ENCODE measurements around the gene STARD5. TPM values are rescaled to one million over a fixed set of nuclear protein-coding genes. Genes with fewer than 3 reads are reported as not detected.

STARD5 gene
- total and polyA plus RNA-seq, 9 of the 15 experiments (the other 6 are each of a cell fraction or from before 2014, with no cell fraction given): 1.7 to 5.7 (median 2.2) TPM

GRCh38 chr15:81270781-81271491 is 53.0 kb downstream of the STARD5 start:
- no peak for ATAC-seq
- H3K27me3 ChIP-seq (ENCODE audit: control insufficient read depth in 2 of 2, insufficient read depth in 2 of 2, low read length in 2 of 2): no peaks in the 10 kb centered on the region
- H3K9me3 ChIP-seq (replicated peaks; ENCODE audit: control insufficient read depth, insufficient read depth, low read depth, low read length): no peaks in the 10 kb centered on the region
- no peaks in the 10 kb centered on the region for H3K79me2 ChIP-seq (ENCODE audit: control insufficient read depth, insufficient read depth, low read length)
- peaks cover 0 to 4% of the 10 kb centered on the region in 2 experiments; a peak in 2 of 5 replicates for H3K4me1 ChIP-seq (replicated peaks in 1 of 2; ENCODE audit: control insufficient read depth in 2 of 2, insufficient read depth in 2 of 2, low read length in 2 of 2)
- no peaks in the 10 kb centered on the region for H4K20me1 ChIP-seq (replicated peaks; ENCODE audit: control insufficient read depth, insufficient read depth, low read length)
- H3K36me3 ChIP-seq (ENCODE audit: control insufficient read depth, insufficient read depth, low read length): peaks cover 3% of the 10 kb centered on the region; the same call in 2 of the 3 replicates
- no peak for FAIRE-seq
- WGBS (ENCODE audit: insufficient coverage, low coverage, missing lambda C conversion rate): 75% methylated on average over 11 of the region's 11 CpGs
- POLR2A ChIA-PET: interaction anchor here (0.6 to 1.0 kb wide), 2 partner anchors 10 to 331 kb away, joined by 3 read pairs; no protein-coding TSS in a partner anchor
- H3K4me3 ChIP-seq: no peak overlapping the region
- no peak overlapping the region for H3K4me2 ChIP-seq (ENCODE audit: insufficient read depth, low read length)
- DNase-seq (ENCODE audit: extremely low read depth in 1 of 4, low spot score in 3 of 4): no peak
- no peaks in the 10 kb centered on the region for H3K9me1 ChIP-seq (ENCODE audit: control insufficient read depth, insufficient read depth, low read length)
- H3K27ac ChIP-seq (ENCODE audit: extremely low read depth, low read depth, low read length): no peak overlapping the region
- intact Hi-C loops (cut with micrococcal nuclease) (loop anchor here (10.0 kb wide), 2 partner anchors 204 to 664 kb away; no protein-coding TSS in a partner anchor), in situ Hi-C loops (cut with MboI) (no loop called here)
- no peak overlapping the region for H2AFZ ChIP-seq (ENCODE audit: low read depth, low read length)
- CTCF ChIA-PET (ENCODE audit: low intra/inter-chr PET ratio): no interaction called here
- TF ChIP-seq EP300 (IDR thresholded peaks at IDR 0.05; ENCODE audit: low read length): no peak
- TF ChIP-seq MED1 (CRISPR knock-in tag; IDR thresholded peaks at IDR 0.05; ENCODE audit: borderline replicate concordance): no peak
- no peak for TF ChIP-seq CHD2 (IDR thresholded peaks at IDR 0.05; ENCODE audit: low read depth, low read length)
- no peak overlapping the region for H3K9ac ChIP-seq (ENCODE audit: insufficient read depth in 1 of 2, low read depth in 2 of 2, low read length in 2 of 2)
- no TSS peak for BruUV-seq (replicated peaks)

- intact Hi-C loops (cut with micrococcal nuclease) (loop anchor here (10.0 kb wide), 2 partner anchors 205 to 665 kb away; no protein-coding TSS in a partner anchor), in situ Hi-C loops (cut with MboI) (no loop called here)
- H3K4me1 ChIP-seq (replicated peaks in 1 of 2; ENCODE audit: control insufficient read depth in 2 of 2, insufficient read depth in 2 of 2, low read length in 2 of 2): peaks cover 0 to 10% of the 10 kb centered on the region in 2 experiments; a peak in 3 of 5 replicates
- 38% methylated on average over 3 of the region's 3 CpGs for WGBS (ENCODE audit: insufficient coverage, low coverage, missing lambda C conversion rate)
- H3K9ac ChIP-seq (ENCODE audit: insufficient read depth in 1 of 2, low read depth in 2 of 2, low read length in 2 of 2): no peak overlapping the region
- no peak overlapping the region for H3K4me3 ChIP-seq
- no peak for DNase-seq (ENCODE audit: extremely low read depth in 1 of 4, low spot score in 3 of 4)
- H3K9me3 ChIP-seq (replicated peaks; ENCODE audit: control insufficient read depth, insufficient read depth, low read depth, low read length): no peaks in the 10 kb centered on the region
- no peak for ATAC-seq
- no peaks in the 10 kb centered on the region for H4K20me1 ChIP-seq (replicated peaks; ENCODE audit: control insufficient read depth, insufficient read depth, low read length)
- no TSS peak for BruUV-seq (replicated peaks)
- ChIA-PET POLR2A (interaction anchor here (1.0 kb wide), 1 partner anchor 11 kb away, joined by 3 read pairs; no protein-coding TSS in a partner anchor), CTCF (ENCODE audit: low intra/inter-chr PET ratio) (no interaction called here)
- no peaks in the 10 kb centered on the region for H3K79me2 ChIP-seq (ENCODE audit: control insufficient read depth, insufficient read depth, low read length)
- no peak overlapping the region for H2AFZ ChIP-seq (ENCODE audit: low read depth, low read length)
- H3K27me3 ChIP-seq (ENCODE audit: control insufficient read depth in 2 of 2, insufficient read depth in 2 of 2, low read length in 2 of 2): no peaks in the 10 kb centered on the region
- no peaks in the 10 kb centered on the region for H3K9me1 ChIP-seq (ENCODE audit: control insufficient read depth, insufficient read depth, low read length)
- H3K4me2 ChIP-seq (ENCODE audit: insufficient read depth, low read length): no peak overlapping the region
- peaks cover 3% of the 10 kb centered on the region; the same call in 2 of the 3 replicates for H3K36me3 ChIP-seq (ENCODE audit: control insufficient read depth, insufficient read depth, low read length)
- no peak for FAIRE-seq
- no peak overlapping the region for H3K27ac ChIP-seq (ENCODE audit: extremely low read depth, low read depth, low read length)
- TF ChIP-seq, protein P1, sequence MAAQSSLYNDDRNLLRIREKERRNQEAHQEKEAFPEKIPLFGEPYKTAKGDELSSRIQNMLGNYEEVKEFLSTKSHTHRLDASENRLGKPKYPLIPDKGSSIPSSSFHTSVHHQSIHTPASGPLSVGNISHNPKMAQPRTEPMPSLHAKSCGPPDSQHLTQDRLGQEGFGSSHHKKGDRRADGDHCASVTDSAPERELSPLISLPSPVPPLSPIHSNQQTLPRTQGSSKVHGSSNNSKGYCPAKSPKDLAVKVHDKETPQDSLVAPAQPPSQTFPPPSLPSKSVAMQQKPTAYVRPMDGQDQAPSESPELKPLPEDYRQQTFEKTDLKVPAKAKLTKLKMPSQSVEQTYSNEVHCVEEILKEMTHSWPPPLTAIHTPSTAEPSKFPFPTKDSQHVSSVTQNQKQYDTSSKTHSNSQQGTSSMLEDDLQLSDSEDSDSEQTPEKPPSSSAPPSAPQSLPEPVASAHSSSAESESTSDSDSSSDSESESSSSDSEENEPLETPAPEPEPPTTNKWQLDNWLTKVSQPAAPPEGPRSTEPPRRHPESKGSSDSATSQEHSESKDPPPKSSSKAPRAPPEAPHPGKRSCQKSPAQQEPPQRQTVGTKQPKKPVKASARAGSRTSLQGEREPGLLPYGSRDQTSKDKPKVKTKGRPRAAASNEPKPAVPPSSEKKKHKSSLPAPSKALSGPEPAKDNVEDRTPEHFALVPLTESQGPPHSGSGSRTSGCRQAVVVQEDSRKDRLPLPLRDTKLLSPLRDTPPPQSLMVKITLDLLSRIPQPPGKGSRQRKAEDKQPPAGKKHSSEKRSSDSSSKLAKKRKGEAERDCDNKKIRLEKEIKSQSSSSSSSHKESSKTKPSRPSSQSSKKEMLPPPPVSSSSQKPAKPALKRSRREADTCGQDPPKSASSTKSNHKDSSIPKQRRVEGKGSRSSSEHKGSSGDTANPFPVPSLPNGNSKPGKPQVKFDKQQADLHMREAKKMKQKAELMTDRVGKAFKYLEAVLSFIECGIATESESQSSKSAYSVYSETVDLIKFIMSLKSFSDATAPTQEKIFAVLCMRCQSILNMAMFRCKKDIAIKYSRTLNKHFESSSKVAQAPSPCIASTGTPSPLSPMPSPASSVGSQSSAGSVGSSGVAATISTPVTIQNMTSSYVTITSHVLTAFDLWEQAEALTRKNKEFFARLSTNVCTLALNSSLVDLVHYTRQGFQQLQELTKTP (IDR thresholded peaks at IDR 0.05; ENCODE audit: low read depth in 1 of 2, partially characterized antibody in 2 of 2): no peak
- TF ChIP-seq MEF2A (IDR thresholded peaks at IDR 0.05; ENCODE audit: control insufficient read depth, low read depth, low read length): no peak
- TF ChIP-seq GATAD2B (IDR thresholded peaks at IDR 0.05; ENCODE audit: borderline replicate concordance): no peak
- no peak for TF ChIP-seq ZFX (CRISPR knock-in tag; IDR thresholded peaks at IDR 0.05)
- TF ChIP-seq, protein P2, sequence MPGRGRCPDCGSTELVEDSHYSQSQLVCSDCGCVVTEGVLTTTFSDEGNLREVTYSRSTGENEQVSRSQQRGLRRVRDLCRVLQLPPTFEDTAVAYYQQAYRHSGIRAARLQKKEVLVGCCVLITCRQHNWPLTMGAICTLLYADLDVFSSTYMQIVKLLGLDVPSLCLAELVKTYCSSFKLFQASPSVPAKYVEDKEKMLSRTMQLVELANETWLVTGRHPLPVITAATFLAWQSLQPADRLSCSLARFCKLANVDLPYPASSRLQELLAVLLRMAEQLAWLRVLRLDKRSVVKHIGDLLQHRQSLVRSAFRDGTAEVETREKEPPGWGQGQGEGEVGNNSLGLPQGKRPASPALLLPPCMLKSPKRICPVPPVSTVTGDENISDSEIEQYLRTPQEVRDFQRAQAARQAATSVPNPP (IDR thresholded peaks at IDR 0.05; ENCODE audit: borderline replicate concordance, insufficient read depth, insufficient read length): no peak
- TF ChIP-seq NEUROD1 (IDR thresholded peaks at IDR 0.05; ENCODE audit: borderline replicate concordance, low read depth, low read length, partially characterized antibody): no peak
Observed at GRCh38 chr15:81270188-81270587, 53.8 kb downstream of the STARD5 start.
